ENCODE data around the gene NPFFR1.

Gene NPFFR1

GRCh38 chr10:70331160-70331485 lies 47.3 kb upstream of the NPFFR1 start:
- 80% methylated on average over 2 of the region's 2 CpGs for WGBS

GRCh38 chr10:70330671-70331070 lies 46.9 kb upstream of the NPFFR1 start:
- H3K9me3 ChIP-seq (ENCODE audit: control insufficient read depth, low read length), result peaks cover 10% of the 10 kb centered on the region
- H3K4me2 ChIP-seq (ENCODE audit: low read length, poor library complexity, severe bottlenecking), result no peak overlapping the region
- no peak overlapping the region for H4K8ac ChIP-seq (ENCODE audit: low read length)
- peak overlapping the region; percentile 84 for H2AK5ac ChIP-seq (ENCODE audit: low read length, severe bottlenecking)
- peak overlapping the region; percentile 74 for H4K91ac ChIP-seq (ENCODE audit: low read length)
- H3K9ac ChIP-seq (ENCODE audit: low read length), result no peak overlapping the region
- H2BK120ac ChIP-seq (ENCODE audit: low read depth, low read length), result no peak overlapping the region
- 97% methylated on average over 9 of the region's 9 CpGs for WGBS
- H3K79me1 ChIP-seq (replicated peaks; ENCODE audit: low read length, poor library complexity, severe bottlenecking), result peaks cover 12% of the 10 kb centered on the region
- no peak overlapping the region for H3K4me3 ChIP-seq (ENCODE audit: insufficient read depth in 1 of 2, low read depth in 1 of 2, low read length in 2 of 2)
- H3K27me3 ChIP-seq (ENCODE audit: control insufficient read depth in 1 of 2, insufficient read depth in 1 of 2, low read length in 2 of 2), result no peaks in the 10 kb centered on the region
- H3K18ac ChIP-seq (ENCODE audit: low read depth in 1 of 2, low read length in 2 of 2), result peak overlapping the region; percentile 41 to 45
- peak overlapping the region; percentile 3 to 21 for H3K4ac ChIP-seq (ENCODE audit: low read depth in 1 of 2, low read length in 2 of 2)
- H3K36me3 ChIP-seq (ENCODE audit: control insufficient read depth in 1 of 2, insufficient read depth in 2 of 2, low read depth in 1 of 2, low read length in 2 of 2), result peaks cover 0 to 13% of the 10 kb centered on the region in 2 experiments
- no peak overlapping the region for H3K27ac ChIP-seq (ENCODE audit: low read length, poor library complexity, severe bottlenecking)
- H3K14ac ChIP-seq (ENCODE audit: low read length in 2 of 2), result peak overlapping the region in 1 of 2 experiments; percentile 26
- H2BK5ac ChIP-seq (ENCODE audit: low read depth, low read length, poor library complexity, severe bottlenecking), result no peak overlapping the region
- no peak overlapping the region for H2BK15ac ChIP-seq (ENCODE audit: low read depth, poor library complexity, severe bottlenecking)
- H2AFZ ChIP-seq (ENCODE audit: low read depth, low read length), result no peak overlapping the region
- peaks cover 33% of the 10 kb centered on the region for H3K4me1 ChIP-seq (ENCODE audit: control insufficient read depth, insufficient read depth, low read depth, low read length)
- no peak overlapping the region for H3K23ac ChIP-seq (ENCODE audit: low read length in 2 of 2)
- DNase-seq, result no peak
- peak overlapping the region; percentile 84 to 90 for H2BK12ac ChIP-seq (ENCODE audit: low read length in 2 of 2)

More at GRCh38 chr10:70331160-70331485, 47.3 kb upstream of the NPFFR1 start:
- Histone ChIP-seq H4K91ac (ENCODE audit: low read length) (peak overlapping the region; percentile 80), H3K18ac (ENCODE audit: low read depth in 1 of 2, low read length in 2 of 2) (peak overlapping the region; percentile 90 to 94), H3K4ac (ENCODE audit: low read depth in 1 of 2, low read length in 2 of 2) (peak overlapping the region; percentile 59 to 76), H3K23ac (ENCODE audit: low read length in 2 of 2) (no peak overlapping the region), H3K14ac (ENCODE audit: low read length in 2 of 2) (no peak overlapping the region), H3K4me3 (ENCODE audit: insufficient read depth in 1 of 2, low read depth in 1 of 2, low read length in 2 of 2) (no peak overlapping the region), H3K27ac (ENCODE audit: low read length, poor library complexity, severe bottlenecking) (peak overlapping the region; percentile 75), H2AFZ (ENCODE audit: low read depth, low read length) (no peak overlapping the region), H2BK120ac (ENCODE audit: low read depth, low read length) (no peak overlapping the region), H3K4me2 (ENCODE audit: low read length, poor library complexity, severe bottlenecking) (no peak overlapping the region), H3K9me3 (ENCODE audit: control insufficient read depth, low read length) (peaks cover 10% of the 10 kb centered on the region), H2AK5ac (ENCODE audit: low read length, severe bottlenecking) (peak overlapping the region; percentile 90), H3K4me1 (ENCODE audit: control insufficient read depth, insufficient read depth, low read depth, low read length) (peaks cover 31% of the 10 kb centered on the region), H4K8ac (ENCODE audit: low read length) (peak overlapping the region; percentile 66), H2BK12ac (ENCODE audit: low read length in 2 of 2) (peak overlapping the region; percentile 49 to 70), H2BK15ac (ENCODE audit: low read depth, poor library complexity, severe bottlenecking) (no peak overlapping the region), H3K27me3 (ENCODE audit: control insufficient read depth in 1 of 2, insufficient read depth in 1 of 2, low read length in 2 of 2) (no peaks in the 10 kb centered on the region), H3K36me3 (ENCODE audit: control insufficient read depth in 1 of 2, insufficient read depth in 2 of 2, low read depth in 1 of 2, low read length in 2 of 2) (peaks cover 0 to 13% of the 10 kb centered on the region in 2 experiments), H3K79me1 (replicated peaks; ENCODE audit: low read length, poor library complexity, severe bottlenecking) (peaks cover 15% of the 10 kb centered on the region), H3K9ac (ENCODE audit: low read length) (no peak overlapping the region), H2BK5ac (ENCODE audit: low read depth, low read length, poor library complexity, severe bottlenecking) (no peak overlapping the region)
- DNase-seq, result no peak

GRCh38 chr10:70328967-70329366 lies 45.2 kb upstream of the NPFFR1 start:
- DNase-seq, result peak; percentile 62
- Histone ChIP-seq H3K4me3 (ENCODE audit: insufficient read depth in 1 of 2, low read depth in 1 of 2, low read length in 2 of 2) (no peak overlapping the region), H3K4ac (ENCODE audit: low read depth in 1 of 2, low read length in 2 of 2) (no peak overlapping the region), H2BK12ac (ENCODE audit: low read length in 2 of 2) (no peak overlapping the region), H3K23ac (ENCODE audit: low read length in 2 of 2) (no peak overlapping the region), H3K4me1 (ENCODE audit: control insufficient read depth, insufficient read depth, low read depth, low read length) (peaks cover 36% of the 10 kb centered on the region), H3K4me2 (ENCODE audit: low read length, poor library complexity, severe bottlenecking) (no peak overlapping the region), H2BK5ac (ENCODE audit: low read depth, low read length, poor library complexity, severe bottlenecking) (no peak overlapping the region), H2BK15ac (ENCODE audit: low read depth, poor library complexity, severe bottlenecking) (no peak overlapping the region), H3K14ac (ENCODE audit: low read length in 2 of 2) (no peak overlapping the region), H3K18ac (ENCODE audit: low read depth in 1 of 2, low read length in 2 of 2) (no peak overlapping the region), H3K9ac (ENCODE audit: low read length) (no peak overlapping the region), H4K91ac (ENCODE audit: low read length) (no peak overlapping the region), H3K27ac (ENCODE audit: low read length, poor library complexity, severe bottlenecking) (no peak overlapping the region), H4K8ac (ENCODE audit: low read length) (no peak overlapping the region), H2AK5ac (ENCODE audit: low read length, severe bottlenecking) (no peak overlapping the region), H3K79me1 (replicated peaks; ENCODE audit: low read length, poor library complexity, severe bottlenecking) (peaks cover 6% of the 10 kb centered on the region), H3K36me3 (ENCODE audit: control insufficient read depth in 1 of 2, insufficient read depth in 2 of 2, low read depth in 1 of 2, low read length in 2 of 2) (peaks cover 0 to 11% of the 10 kb centered on the region in 2 experiments), H3K9me3 (ENCODE audit: control insufficient read depth, low read length) (peaks cover 10% of the 10 kb centered on the region), H3K27me3 (ENCODE audit: control insufficient read depth in 1 of 2, insufficient read depth in 1 of 2, low read length in 2 of 2) (no peaks in the 10 kb centered on the region), H2BK120ac (ENCODE audit: low read depth, low read length) (no peak overlapping the region), H2AFZ (ENCODE audit: low read depth, low read length) (no peak overlapping the region)
- WGBS, result 74% methylated on average over 4 of the region's 4 CpGs

- 95% methylated on average over 4 of the region's 4 CpGs for WGBS
- no peak overlapping the region for H4K8ac ChIP-seq (ENCODE audit: low read length)
- peaks cover 38% of the 10 kb centered on the region for H3K4me1 ChIP-seq (ENCODE audit: control insufficient read depth, insufficient read depth, low read depth, low read length)
- H3K4ac ChIP-seq (ENCODE audit: low read depth in 1 of 2, low read length in 2 of 2), result no peak overlapping the region
- H2BK120ac ChIP-seq (ENCODE audit: low read depth, low read length), result no peak overlapping the region
- H3K14ac ChIP-seq (ENCODE audit: low read length in 2 of 2), result no peak overlapping the region
- H3K27ac ChIP-seq (ENCODE audit: low read length, poor library complexity, severe bottlenecking), result no peak overlapping the region
- no peak overlapping the region for H2AFZ ChIP-seq (ENCODE audit: low read depth, low read length)
- H2BK12ac ChIP-seq (ENCODE audit: low read length in 2 of 2), result no peak overlapping the region
- no peak overlapping the region for H3K23ac ChIP-seq (ENCODE audit: low read length in 2 of 2)
- no peak overlapping the region for H2BK15ac ChIP-seq (ENCODE audit: low read depth, poor library complexity, severe bottlenecking)
- H2AK5ac ChIP-seq (ENCODE audit: low read length, severe bottlenecking), result no peak overlapping the region
- no peak overlapping the region for H3K9ac ChIP-seq (ENCODE audit: low read length)
- H4K91ac ChIP-seq (ENCODE audit: low read length), result no peak overlapping the region
- no peak for DNase-seq
- H3K36me3 ChIP-seq (ENCODE audit: control insufficient read depth in 1 of 2, insufficient read depth in 2 of 2, low read depth in 1 of 2, low read length in 2 of 2), result peaks cover 0 to 13% of the 10 kb centered on the region in 2 experiments
- H3K9me3 ChIP-seq (ENCODE audit: control insufficient read depth, low read length), result peaks cover 3% of the 10 kb centered on the region
- peaks cover 1% of the 10 kb centered on the region for H3K79me1 ChIP-seq (replicated peaks; ENCODE audit: low read length, poor library complexity, severe bottlenecking)
- no peak overlapping the region for H3K4me3 ChIP-seq (ENCODE audit: insufficient read depth in 1 of 2, low read depth in 1 of 2, low read length in 2 of 2)
- H3K18ac ChIP-seq (ENCODE audit: low read depth in 1 of 2, low read length in 2 of 2), result no peak overlapping the region
- no peak overlapping the region for H2BK5ac ChIP-seq (ENCODE audit: low read depth, low read length, poor library complexity, severe bottlenecking)
- H3K27me3 ChIP-seq (ENCODE audit: control insufficient read depth in 1 of 2, insufficient read depth in 1 of 2, low read length in 2 of 2), result no peaks in the 10 kb centered on the region
- no peak overlapping the region for H3K4me2 ChIP-seq (ENCODE audit: low read length, poor library complexity, severe bottlenecking)
Observed at GRCh38 chr10:70328018-70328417, 44.2 kb upstream of the NPFFR1 start.
